OCI-LY1 (cell line): ENCODE measurements around the gene SLX4IP.

Source experiments
- H2AFZ ChIP-seq: fragments of 200-600 bp; sonication (generic), shearing (Covaris generic); 2 replicates; pipeline ENCODE4 v1.6.0; 2014; ENCODE audit warnings: antibody characterized with exemption, mild to moderate bottlenecking, low read length
- H3F3A ChIP-seq: fragments of 200-600 bp; sonication (generic), shearing (Covaris generic); 2 replicates; pipeline ENCODE4 v1.6.0; 2014; ENCODE audit warnings: mild to moderate bottlenecking, antibody characterized with exemption, low read length, moderate library complexity; ENCODE audit not compliant: insufficient read depth
- H3K27ac ChIP-seq: fragments of 200-600 bp; sonication (generic); 2 replicates; pipeline ENCODE4 v1.5.1; 2014; ENCODE audit warnings: low read length, mixed run types, mild to moderate bottlenecking, low read depth; ENCODE audit not compliant: poor library complexity, severe bottlenecking
- H3K27me3 ChIP-seq: fragments of 200-600 bp; sonication (generic); 2 replicates; pipeline ENCODE4 v1.6.0; 2014; ENCODE audit warnings: antibody characterized with exemption, mild to moderate bottlenecking, low read length, moderate library complexity; ENCODE audit not compliant: insufficient read depth
- H3K36me3 ChIP-seq: fragments of 200-600 bp; sonication (generic); 2 replicates; pipeline ENCODE4 v1.6.1; 2014; ENCODE audit warnings: mild to moderate bottlenecking, antibody characterized with exemption, low read length, moderate library complexity, mixed read lengths; ENCODE audit not compliant: insufficient read depth
- H3K4me1 ChIP-seq: fragments of 200-600 bp; sonication (generic); 2 replicates; pipeline ENCODE4 v1.5.1; 2014; ENCODE audit warnings: mild to moderate bottlenecking, low read length, moderate library complexity; ENCODE audit not compliant: insufficient read depth, severe bottlenecking
- H3K4me2 ChIP-seq: fragments of 200-600 bp; sonication (generic), shearing (Covaris generic); 2 replicates; pipeline ENCODE4 v1.6.1; 2014; ENCODE audit warnings: low read length
- H3K4me3 ChIP-seq: fragments of 200-600 bp; sonication (generic); 2 replicates; pipeline ENCODE4 v1.5.1; 2014; ENCODE audit warnings: low read length, low read depth, mild to moderate bottlenecking, mixed read lengths; ENCODE audit not compliant: poor library complexity, severe bottlenecking
- H3K79me2 ChIP-seq: fragments of 200-600 bp; shearing (Covaris generic); 2 replicates; pipeline ENCODE4 v1.6.1; 2016; ENCODE audit warnings: mixed run types, low read length, mixed read lengths; ENCODE audit not compliant: insufficient read depth
- H3K9ac ChIP-seq: fragments of 200-600 bp; sonication (generic), shearing (Covaris generic); 2 replicates; pipeline ENCODE4 v1.6.1; 2014; ENCODE audit warnings: mild to moderate bottlenecking, low read length, mixed read lengths
- H3K9me2 ChIP-seq: fragments of 200-600 bp; sonication (generic), shearing (Covaris generic); 2 replicates; pipeline ENCODE4 v1.6.1; 2014; ENCODE audit warnings: low read depth, mild to moderate bottlenecking, low read length, mixed read lengths
- H3K9me3 ChIP-seq: fragments of 200-600 bp; shearing (Covaris generic); 2 replicates; pipeline ENCODE4 v1.6.1; 2014; ENCODE audit warnings: low read length, mixed read lengths
- H4K20me1 ChIP-seq: fragments of 200-600 bp; sonication (generic), shearing (Covaris generic); 2 replicates; pipeline ENCODE4 v1.6.0; 2016; ENCODE audit warnings: mild to moderate bottlenecking, low read length; ENCODE audit not compliant: insufficient read depth
- EZH2 ChIP-seq: fragments of 200-600 bp; sonication (generic), shearing (Covaris generic); IDR thresholded peaks from 2 replicates; pipeline ENCODE4 v1.8.0; 2017; ENCODE audit warnings: borderline replicate concordance, mixed run types, mild to moderate bottlenecking, antibody characterized with exemption, low read length, moderate library complexity, mixed read lengths
- TF ChIP-seq, protein P1 (sequence below): fragments of 200-600 bp; sonication (generic), shearing (Covaris generic); IDR thresholded peaks from 2 replicates; pipeline ENCODE4 v1.5.1; 2017; ENCODE audit warnings: mild to moderate bottlenecking, antibody characterized with exemption, low read length, moderate library complexity, mixed read lengths

The SLX4IP gene

DNA sequence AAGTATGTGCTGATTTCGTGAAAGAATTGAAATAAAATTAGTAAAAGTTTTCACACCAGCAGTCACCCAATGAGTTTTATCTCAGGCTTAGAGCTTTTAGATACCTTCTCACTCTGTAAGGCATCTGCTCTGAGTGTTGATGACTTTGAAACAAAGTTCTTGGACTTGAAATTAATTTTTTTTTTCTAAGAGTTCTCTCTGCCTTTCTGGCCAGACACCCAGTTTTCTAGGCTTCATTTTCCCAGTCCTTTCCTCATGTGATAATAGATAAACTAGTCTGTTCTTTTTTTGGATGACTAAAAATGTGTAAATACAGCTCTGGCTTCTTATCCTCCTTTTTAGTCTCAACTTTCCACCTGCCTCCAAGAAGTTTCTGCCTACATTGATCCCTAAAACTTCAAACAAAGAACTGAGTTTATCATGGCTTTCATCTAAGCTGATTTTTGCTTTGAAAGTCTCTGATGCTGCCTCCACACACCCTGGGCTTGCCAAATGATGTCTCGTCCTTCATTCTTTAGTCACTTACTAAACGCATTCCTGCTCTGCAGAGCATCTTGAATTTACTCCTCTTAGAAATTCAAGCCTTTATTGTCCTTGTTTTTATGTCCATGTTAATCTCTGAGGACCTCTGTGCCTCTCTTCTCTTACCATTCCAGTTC is 32.7 kb downstream of the SLX4IP start:
- Histone ChIP-seq H3K9ac (no peak overlapping the region), H3K79me2 (no peaks in the 10 kb centered on the region), H3K4me1 (no peaks in the 10 kb centered on the region), H3K27me3 (no peaks in the 10 kb centered on the region), H3K4me3 (no peak overlapping the region), H3K36me3 (no peaks in the 10 kb centered on the region), H3F3A (no peaks in the 10 kb centered on the region), H3K27ac (no peak overlapping the region), H3K9me2 (no peaks in the 10 kb centered on the region), H4K20me1 (no peaks in the 10 kb centered on the region), H3K4me2 (no peak overlapping the region), H3K9me3 (no peaks in the 10 kb centered on the region), H2AFZ (no peak overlapping the region)
- TF ChIP-seq EZH2: no peak
- TF ChIP-seq, protein P1, sequence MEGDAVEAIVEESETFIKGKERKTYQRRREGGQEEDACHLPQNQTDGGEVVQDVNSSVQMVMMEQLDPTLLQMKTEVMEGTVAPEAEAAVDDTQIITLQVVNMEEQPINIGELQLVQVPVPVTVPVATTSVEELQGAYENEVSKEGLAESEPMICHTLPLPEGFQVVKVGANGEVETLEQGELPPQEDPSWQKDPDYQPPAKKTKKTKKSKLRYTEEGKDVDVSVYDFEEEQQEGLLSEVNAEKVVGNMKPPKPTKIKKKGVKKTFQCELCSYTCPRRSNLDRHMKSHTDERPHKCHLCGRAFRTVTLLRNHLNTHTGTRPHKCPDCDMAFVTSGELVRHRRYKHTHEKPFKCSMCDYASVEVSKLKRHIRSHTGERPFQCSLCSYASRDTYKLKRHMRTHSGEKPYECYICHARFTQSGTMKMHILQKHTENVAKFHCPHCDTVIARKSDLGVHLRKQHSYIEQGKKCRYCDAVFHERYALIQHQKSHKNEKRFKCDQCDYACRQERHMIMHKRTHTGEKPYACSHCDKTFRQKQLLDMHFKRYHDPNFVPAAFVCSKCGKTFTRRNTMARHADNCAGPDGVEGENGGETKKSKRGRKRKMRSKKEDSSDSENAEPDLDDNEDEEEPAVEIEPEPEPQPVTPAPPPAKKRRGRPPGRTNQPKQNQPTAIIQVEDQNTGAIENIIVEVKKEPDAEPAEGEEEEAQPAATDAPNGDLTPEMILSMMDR: no peak

DNA sequence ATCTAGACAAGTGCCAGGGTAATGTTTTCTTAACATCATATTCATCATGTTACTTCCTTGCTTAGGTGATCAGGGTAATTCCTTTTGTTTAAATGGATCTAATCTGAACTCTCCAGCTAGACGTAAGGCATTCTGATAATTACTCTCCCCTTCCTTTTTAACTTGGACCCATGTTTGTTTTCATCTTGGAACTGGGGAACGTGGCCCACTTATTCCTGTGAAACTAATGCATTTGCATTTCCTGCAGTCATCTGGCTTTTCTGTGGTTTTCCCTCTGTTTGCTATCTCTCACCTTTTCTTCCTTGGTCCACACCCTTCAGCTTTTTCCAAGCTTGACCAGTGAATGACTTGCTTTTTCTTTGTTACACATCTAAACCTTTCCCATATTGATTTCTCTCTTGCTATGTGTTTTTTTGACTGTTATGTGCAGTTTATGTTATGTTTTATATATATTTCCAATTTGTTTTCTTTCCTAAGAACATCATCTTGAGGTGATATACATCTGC is 33.3 kb downstream of the SLX4IP start:
- Histone ChIP-seq H3K9me2 (no peaks in the 10 kb centered on the region), H3K9ac (no peak overlapping the region), H3K36me3 (no peaks in the 10 kb centered on the region), H3K4me2 (no peak overlapping the region), H3F3A (no peaks in the 10 kb centered on the region), H3K27me3 (no peaks in the 10 kb centered on the region), H4K20me1 (no peaks in the 10 kb centered on the region), H3K9me3 (no peaks in the 10 kb centered on the region), H3K4me1 (no peaks in the 10 kb centered on the region), H3K27ac (no peak overlapping the region), H3K79me2 (no peaks in the 10 kb centered on the region), H3K4me3 (no peak overlapping the region), H2AFZ (no peak overlapping the region)
- no peak for TF ChIP-seq EZH2
- TF ChIP-seq, protein P1: no peak

DNA sequence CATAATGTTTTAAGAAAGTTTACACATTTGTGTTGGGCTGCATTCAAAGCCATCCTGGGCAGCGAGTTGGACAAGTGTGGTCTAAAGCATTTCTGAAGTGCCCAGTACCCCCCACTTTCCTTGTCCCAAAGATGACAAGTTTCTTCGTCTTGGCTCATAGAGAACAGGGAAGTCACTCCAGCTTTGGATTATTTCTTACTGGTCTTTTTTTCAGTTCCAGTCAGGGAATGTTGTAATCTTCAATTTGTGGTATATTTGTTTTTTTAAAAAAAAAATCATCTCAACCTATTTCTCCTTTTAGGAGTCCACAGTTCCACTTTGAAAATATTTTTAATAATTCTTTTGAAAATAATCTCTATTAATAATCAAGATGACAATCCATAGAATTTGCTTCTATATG is 34.0 kb downstream of the SLX4IP start:
- no peak overlapping the region for H2AFZ ChIP-seq
- no peak overlapping the region for H3K4me3 ChIP-seq
- no peaks in the 10 kb centered on the region for H4K20me1 ChIP-seq
- H3K4me1 ChIP-seq: no peaks in the 10 kb centered on the region
- H3K9me2 ChIP-seq: no peaks in the 10 kb centered on the region
- no peak overlapping the region for H3K9ac ChIP-seq
- no peaks in the 10 kb centered on the region for H3K9me3 ChIP-seq
- H3K4me2 ChIP-seq: no peak overlapping the region
- H3K27me3 ChIP-seq: no peaks in the 10 kb centered on the region
- no peak overlapping the region for H3K27ac ChIP-seq
- no peaks in the 10 kb centered on the region for H3K79me2 ChIP-seq
- no peaks in the 10 kb centered on the region for H3F3A ChIP-seq
- H3K36me3 ChIP-seq: no peaks in the 10 kb centered on the region
- TF ChIP-seq, protein P1: no peak
- no peak for TF ChIP-seq EZH2
